ENCODE results near the gene BNIP3. TPM values are rescaled to one million over a fixed set of nuclear protein-coding genes. Genes with fewer than 3 reads are reported as not detected.

Gene BNIP3
- total and polyA plus RNA-seq, 2 of the 13 experiments (the other 11 are each of a cell fraction or from before 2014, with no cell fraction given), result 73.7 to 223 TPM

DNA sequence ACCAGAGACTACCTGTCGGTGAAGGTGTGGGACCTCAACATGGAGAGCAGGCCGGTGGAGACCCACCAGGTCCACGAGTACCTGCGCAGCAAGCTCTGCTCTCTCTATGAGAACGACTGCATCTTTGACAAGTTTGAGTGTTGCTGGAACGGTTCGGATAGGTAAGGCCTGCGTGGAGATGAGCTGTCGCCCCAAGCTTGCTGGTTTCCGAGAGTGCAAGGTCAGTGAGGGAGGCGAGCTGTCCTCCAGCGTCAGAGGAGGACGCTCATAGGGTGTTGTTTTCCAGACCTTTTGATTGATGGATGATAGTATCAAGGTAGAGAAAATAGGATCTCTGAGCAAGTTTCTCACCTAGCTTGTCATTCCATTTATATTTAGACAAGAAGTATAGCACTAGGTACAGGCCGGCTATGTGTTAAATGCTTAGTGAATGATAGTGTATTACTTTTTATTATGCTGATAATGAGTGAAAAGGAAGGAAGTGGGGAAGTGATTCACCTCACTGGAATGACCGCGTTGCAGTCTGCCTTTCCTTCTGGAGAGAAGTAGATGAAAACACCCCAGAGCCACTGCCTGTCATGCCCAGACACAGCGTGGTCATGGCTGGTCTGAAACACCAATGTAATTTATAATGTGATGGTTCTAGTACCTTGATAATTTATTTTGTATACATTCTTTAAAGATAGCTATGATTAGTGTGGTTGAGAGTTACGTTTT lies 33.9 kb downstream of the BNIP3 start (continued):
- TF ChIP-seq, protein P1, sequence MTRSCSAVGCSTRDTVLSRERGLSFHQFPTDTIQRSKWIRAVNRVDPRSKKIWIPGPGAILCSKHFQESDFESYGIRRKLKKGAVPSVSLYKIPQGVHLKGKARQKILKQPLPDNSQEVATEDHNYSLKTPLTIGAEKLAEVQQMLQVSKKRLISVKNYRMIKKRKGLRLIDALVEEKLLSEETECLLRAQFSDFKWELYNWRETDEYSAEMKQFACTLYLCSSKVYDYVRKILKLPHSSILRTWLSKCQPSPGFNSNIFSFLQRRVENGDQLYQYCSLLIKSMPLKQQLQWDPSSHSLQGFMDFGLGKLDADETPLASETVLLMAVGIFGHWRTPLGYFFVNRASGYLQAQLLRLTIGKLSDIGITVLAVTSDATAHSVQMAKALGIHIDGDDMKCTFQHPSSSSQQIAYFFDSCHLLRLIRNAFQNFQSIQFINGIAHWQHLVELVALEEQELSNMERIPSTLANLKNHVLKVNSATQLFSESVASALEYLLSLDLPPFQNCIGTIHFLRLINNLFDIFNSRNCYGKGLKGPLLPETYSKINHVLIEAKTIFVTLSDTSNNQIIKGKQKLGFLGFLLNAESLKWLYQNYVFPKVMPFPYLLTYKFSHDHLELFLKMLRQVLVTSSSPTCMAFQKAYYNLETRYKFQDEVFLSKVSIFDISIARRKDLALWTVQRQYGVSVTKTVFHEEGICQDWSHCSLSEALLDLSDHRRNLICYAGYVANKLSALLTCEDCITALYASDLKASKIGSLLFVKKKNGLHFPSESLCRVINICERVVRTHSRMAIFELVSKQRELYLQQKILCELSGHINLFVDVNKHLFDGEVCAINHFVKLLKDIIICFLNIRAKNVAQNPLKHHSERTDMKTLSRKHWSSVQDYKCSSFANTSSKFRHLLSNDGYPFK (CRISPR knock-in tag; IDR thresholded peaks at IDR 0.05; ENCODE audit: borderline replicate concordance), result no peak
- TF ChIP-seq, protein P2, sequence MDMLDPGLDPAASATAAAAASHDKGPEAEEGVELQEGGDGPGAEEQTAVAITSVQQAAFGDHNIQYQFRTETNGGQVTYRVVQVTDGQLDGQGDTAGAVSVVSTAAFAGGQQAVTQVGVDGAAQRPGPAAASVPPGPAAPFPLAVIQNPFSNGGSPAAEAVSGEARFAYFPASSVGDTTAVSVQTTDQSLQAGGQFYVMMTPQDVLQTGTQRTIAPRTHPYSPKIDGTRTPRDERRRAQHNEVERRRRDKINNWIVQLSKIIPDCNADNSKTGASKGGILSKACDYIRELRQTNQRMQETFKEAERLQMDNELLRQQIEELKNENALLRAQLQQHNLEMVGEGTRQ (IDR thresholded peaks at IDR 0.05; ENCODE audit: low read depth, low read length), result no peak
- TF ChIP-seq, protein P2 (CRISPR knock-in tag; IDR thresholded peaks at IDR 0.05; ENCODE audit: borderline replicate concordance), result no peak
- TF ChIP-seq, protein P3, sequence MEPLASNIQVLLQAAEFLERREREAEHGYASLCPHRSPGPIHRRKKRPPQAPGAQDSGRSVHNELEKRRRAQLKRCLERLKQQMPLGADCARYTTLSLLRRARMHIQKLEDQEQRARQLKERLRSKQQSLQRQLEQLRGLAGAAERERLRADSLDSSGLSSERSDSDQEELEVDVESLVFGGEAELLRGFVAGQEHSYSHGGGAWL (CRISPR knock-in tag; IDR thresholded peaks at IDR 0.05), result no peak
- TF ChIP-seq SPEN (CRISPR knock-in tag; IDR thresholded peaks at IDR 0.05; ENCODE audit: low read depth), result no peak
- no peak for TF ChIP-seq ZNF230 (CRISPR knock-in tag; IDR thresholded peaks at IDR 0.05)
- no peak for TF ChIP-seq ZKSCAN8 (CRISPR knock-in tag; IDR thresholded peaks at IDR 0.05; ENCODE audit: borderline replicate concordance)
- no peak for TF ChIP-seq ZNF251 (CRISPR knock-in tag; IDR thresholded peaks at IDR 0.05)

Measured in HepG2 (cell line).